Gastroesophageal sphincter (tissue), 4 donors: Measurements from ENCODE around the gene GIPC2. TPM values are rescaled to one million over a fixed set of nuclear protein-coding genes. Genes with fewer than 3 reads are reported as not detected.

Source experiments
- ATAC-seq: fragments of 150-250 bp; one replicate; pipeline ENCODE4 v1.9.1; 2016; ENCODE audit warnings: mild to moderate bottlenecking, moderate library complexity
- H3K27ac ChIP-seq, 4 donors: fragments of 200-600 bp; sonication (generic) in 3 of 4; 1 replicate in 3 of 4; 2 replicates in 1 of 4; pipeline ENCODE4 v1.5.1; 2016 to 2019
- H3K27me3 ChIP-seq: fragments of 200-600 bp; sonication (generic); one replicate; pipeline ENCODE4 v1.5.1; 2019
- H3K36me3 ChIP-seq, 2 donors: fragments of 200-600 bp; sonication (generic); one replicate each; pipeline ENCODE4 v1.5.1; 2019; ENCODE audit warnings: control low read depth in 1 of 2
- H3K4me1 ChIP-seq, 3 donors: fragments of 200-600 bp; sonication (generic); 1 replicate in 2 of 3; 2 replicates in 1 of 3; pipeline ENCODE4 v1.5.1; 2016 to 2019; ENCODE audit warnings: control low read depth in 2 of 3
- H3K4me3 ChIP-seq, 2 donors: fragments of 200-600 bp; sonication (generic); one replicate each; pipeline ENCODE4 v1.5.1; 2019; ENCODE audit warnings: mild to moderate bottlenecking in 1 of 2, moderate library complexity in 1 of 2
- H3K9me3 ChIP-seq, 3 donors: fragments of 200-600 bp; sonication (generic); one replicate each; pipeline ENCODE4 v1.5.1; 2017 to 2019; ENCODE audit warnings: control low read depth in 2 of 3
- CTCF ChIP-seq, 4 experiments: fragments of 200-600 bp in 2 of 4; fragments of 450-650 bp in 2 of 4; sonication (generic) in 1 of 4; IDR thresholded peaks; one replicate each; pipeline ENCODE4 v1.5.1; 2017 to 2019; ENCODE audit warnings: antibody characterized with exemption in 4 of 4, mild to moderate bottlenecking in 2 of 4, moderate library complexity in 2 of 4
- EP300 ChIP-seq: sonication (generic); formaldehyde crosslinking; IDR thresholded peaks from one replicate; pipeline ENCODE4 v1.6.1; 2017; ENCODE audit warnings: antibody characterized with exemption, mild to moderate bottlenecking
- POLR2A ChIP-seq, 2 donors: fragments of 450-650 bp; IDR thresholded peaks; one replicate each; pipeline ENCODE4 v1.6.1; 2017; ENCODE audit warnings: antibody characterized with exemption in 2 of 2, mild to moderate bottlenecking in 2 of 2, moderate library complexity in 1 of 2
- POLR2AphosphoS5 ChIP-seq: sonication (generic); formaldehyde crosslinking; IDR thresholded peaks from one replicate; pipeline ENCODE4 v1.6.1; 2017; ENCODE audit warnings: antibody characterized with exemption
- WGBS, 2 donors: methylation state at CpG; one replicate each; pipeline ENCODE4 v1.1.5; 2018; ENCODE audit warnings: low coverage in 1 of 2; 5-methylcytosine and 5-hydroxymethylcytosine counted together
- total RNA-seq, 4 donors: library from RNA; depleted of rRNA; stranded (reverse); fragments of >200 nt; gene quantifications; one replicate each; pipeline ENCODE4 v1.1.0, GENCODE V29; 2016

GIPC2 gene
- total RNA-seq, 4 donors from 2014 or later: 2.2 to 9.0 (median 5.5) TPM

GRCh38 chr1:78086697-78087096 lies 40.9 kb downstream of the GIPC2 start:
- Histone ChIP-seq H3K36me3 (no peaks in the 10 kb centered on the region), H3K27me3 (no peaks in the 10 kb centered on the region), H3K27ac (no peak overlapping the region), H3K9me3 (peaks cover 0 to 19% (median 0%) of the 10 kb centered on the region in 3 donors), H3K4me1 (peaks cover 0 to 9% (median 2%) of the 10 kb centered on the region in 3 donors), H3K4me3 (no peak overlapping the region)
- TF ChIP-seq CTCF (IDR thresholded peaks at IDR 0.05) (no peak), POLR2A (IDR thresholded peaks at IDR 0.05) (no peak), EP300 (no peak), POLR2AphosphoS5 (no peak)
- ATAC-seq: no peak
- 60 to 67% methylated on average over 1 of the region's 1 CpG for WGBS, 2 donors

GRCh38 chr1:78088015-78088414 lies 42.2 kb downstream of the GIPC2 start:
- Histone ChIP-seq H3K27ac (no peak overlapping the region), H3K36me3 (no peaks in the 10 kb centered on the region), H3K4me1 (no peaks in the 10 kb centered on the region), H3K27me3 (no peaks in the 10 kb centered on the region), H3K4me3 (no peak overlapping the region), H3K9me3 (peaks cover 0 to 19% (median 0%) of the 10 kb centered on the region in 3 donors)
- no peak for ATAC-seq
- TF ChIP-seq POLR2AphosphoS5 (no peak), CTCF (IDR thresholded peaks at IDR 0.05) (no peak), POLR2A (IDR thresholded peaks at IDR 0.05) (no peak), EP300 (no peak)
- 79 to 95% methylated on average over 2 of the region's 2 CpGs for WGBS, 2 donors

DNA sequence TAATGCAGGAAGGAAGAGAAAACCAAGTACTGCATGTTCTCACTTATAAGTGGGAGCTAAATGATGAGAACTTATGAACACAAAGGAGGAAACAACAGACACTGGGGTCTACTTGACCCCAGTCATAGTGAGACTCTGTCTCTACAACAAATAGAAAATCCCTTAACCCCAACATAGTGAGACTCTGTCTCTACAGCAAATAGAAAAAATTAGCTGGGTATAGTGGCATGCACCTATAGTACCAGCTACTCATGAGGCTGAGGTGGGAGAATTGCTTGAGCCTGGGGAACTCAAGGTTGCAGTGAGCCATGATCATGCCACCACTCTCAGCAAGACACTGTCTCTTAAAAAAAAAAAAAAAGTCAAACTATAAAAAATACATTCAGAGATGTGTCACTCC lies 42.7 kb downstream of the GIPC2 start:
- Histone ChIP-seq H3K36me3 (no peaks in the 10 kb centered on the region), H3K9me3 (peaks cover 0 to 19% (median 0%) of the 10 kb centered on the region in 3 donors), H3K4me3 (no peak overlapping the region), H3K27me3 (no peaks in the 10 kb centered on the region), H3K4me1 (no peaks in the 10 kb centered on the region), H3K27ac (no peak overlapping the region)
- ATAC-seq: no peak
- TF ChIP-seq POLR2A (IDR thresholded peaks at IDR 0.05): no peak
- no peak for TF ChIP-seq POLR2AphosphoS5
- no peak for TF ChIP-seq EP300
- no peak for TF ChIP-seq CTCF (IDR thresholded peaks at IDR 0.05)

- no peaks in the 10 kb centered on the region for H3K27me3 ChIP-seq
- H3K4me3 ChIP-seq: no peak overlapping the region
- H3K9me3 ChIP-seq: peaks cover 0 to 19% (median 0%) of the 10 kb centered on the region in 3 donors
- TF ChIP-seq POLR2A (IDR thresholded peaks at IDR 0.05): no peak
- no peak for TF ChIP-seq CTCF (IDR thresholded peaks at IDR 0.05)
- WGBS, 2 donors: 92 to 95% methylated on average over 3 of the region's 3 CpGs
- H3K4me1 ChIP-seq: no peaks in the 10 kb centered on the region
- H3K27ac ChIP-seq: no peak overlapping the region
- H3K36me3 ChIP-seq: no peaks in the 10 kb centered on the region
- no peak for ATAC-seq
Measured at GRCh38 chr1:78089010-78089409, 43.2 kb downstream of the GIPC2 start.

DNA sequence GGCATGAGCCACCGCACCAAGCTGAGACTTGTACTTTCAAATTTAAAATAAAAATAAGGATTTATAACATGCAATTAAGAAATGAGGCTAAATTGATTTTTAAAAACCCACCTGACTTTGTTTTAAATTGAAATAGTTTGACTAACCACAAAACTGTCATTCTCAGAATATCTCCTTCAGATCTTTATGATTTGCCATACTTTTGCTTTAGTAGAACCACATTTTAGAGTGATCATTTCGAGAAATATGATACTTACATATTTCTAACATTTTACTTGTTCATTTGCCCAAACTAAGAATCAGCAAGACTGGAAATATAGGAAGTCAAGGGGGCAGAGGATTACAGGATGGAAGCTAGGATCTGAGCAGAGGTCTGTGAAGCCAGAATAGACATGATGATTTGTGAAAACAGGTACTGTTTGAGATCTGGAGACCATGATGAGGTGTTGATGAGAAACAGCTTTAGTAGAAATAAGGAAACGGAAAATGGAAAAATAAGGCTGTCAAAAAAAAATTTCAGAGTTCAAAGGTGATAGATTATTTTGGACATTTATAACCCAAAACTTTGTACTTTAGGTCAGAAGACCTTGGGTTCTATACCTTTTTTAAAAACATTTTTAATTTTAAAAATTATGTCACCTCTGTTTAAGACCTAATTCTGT lies 44.8 kb downstream of the GIPC2 start:
- H3K27ac ChIP-seq: no peak overlapping the region
- H3K9me3 ChIP-seq: peaks cover 0 to 19% (median 0%) of the 10 kb centered on the region in 3 donors
- no peak for TF ChIP-seq EP300
- TF ChIP-seq POLR2AphosphoS5: no peak
- TF ChIP-seq CTCF (IDR thresholded peaks at IDR 0.05): no peak
- TF ChIP-seq POLR2A (IDR thresholded peaks at IDR 0.05): no peak
- ATAC-seq: no peak
- no peaks in the 10 kb centered on the region for H3K27me3 ChIP-seq
- no peaks in the 10 kb centered on the region for H3K36me3 ChIP-seq
- WGBS, 2 donors: 76 to 87% methylated on average over 2 to 3 of the region's 3 CpGs
- H3K4me3 ChIP-seq: no peak overlapping the region
- peaks cover 0 to 2% (median 2%) of the 10 kb centered on the region in 3 donors for H3K4me1 ChIP-seq
